Nasal cavity respiratory epithelium epithelial cell of viscerocranial mucosa (primary cell): ENCODE results near the gene CYP2F1. TPM values are rescaled to one million over a fixed set of nuclear protein-coding genes. Genes with fewer than 3 reads are reported as not detected.

ENCODE experiments used
- total RNA-seq: library from RNA; depleted of rRNA; stranded (reverse); fragments of >200 nt; gene quantifications from 2 replicates; pipeline ENCODE4 v1.2.3, GENCODE V29; 2014

CYP2F1 gene, protein sequence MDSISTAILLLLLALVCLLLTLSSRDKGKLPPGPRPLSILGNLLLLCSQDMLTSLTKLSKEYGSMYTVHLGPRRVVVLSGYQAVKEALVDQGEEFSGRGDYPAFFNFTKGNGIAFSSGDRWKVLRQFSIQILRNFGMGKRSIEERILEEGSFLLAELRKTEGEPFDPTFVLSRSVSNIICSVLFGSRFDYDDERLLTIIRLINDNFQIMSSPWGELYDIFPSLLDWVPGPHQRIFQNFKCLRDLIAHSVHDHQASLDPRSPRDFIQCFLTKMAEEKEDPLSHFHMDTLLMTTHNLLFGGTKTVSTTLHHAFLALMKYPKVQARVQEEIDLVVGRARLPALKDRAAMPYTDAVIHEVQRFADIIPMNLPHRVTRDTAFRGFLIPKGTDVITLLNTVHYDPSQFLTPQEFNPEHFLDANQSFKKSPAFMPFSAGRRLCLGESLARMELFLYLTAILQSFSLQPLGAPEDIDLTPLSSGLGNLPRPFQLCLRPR
- not detected in 2 replicates for total RNA-seq

DNA sequence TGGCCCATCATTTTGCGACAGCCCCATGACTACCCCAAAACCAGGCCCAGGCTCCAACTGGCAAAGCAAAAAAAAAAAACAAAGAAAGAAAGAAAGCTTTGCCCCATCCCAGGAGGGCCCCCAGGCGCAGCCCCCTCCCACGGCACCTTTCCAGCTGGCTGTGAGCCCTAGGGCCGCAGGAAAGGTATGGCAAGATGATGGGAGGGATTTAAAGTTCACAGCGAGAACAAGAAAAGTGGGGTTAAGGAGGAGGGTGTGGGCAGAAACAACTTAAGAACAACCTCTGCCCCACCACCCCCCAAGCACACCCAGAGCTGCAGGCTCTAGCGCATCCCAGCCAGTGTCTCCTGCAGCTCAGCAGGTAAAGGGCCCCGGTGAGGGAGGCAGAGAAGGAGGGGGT is at the start of gene CYP2F1:
Gene CYP2F1 (plus strand): TSS at position 301 of the 400 bp plus-strand sequence. CDS start 1,757 bp downstream, outside the sequence.

DNA sequence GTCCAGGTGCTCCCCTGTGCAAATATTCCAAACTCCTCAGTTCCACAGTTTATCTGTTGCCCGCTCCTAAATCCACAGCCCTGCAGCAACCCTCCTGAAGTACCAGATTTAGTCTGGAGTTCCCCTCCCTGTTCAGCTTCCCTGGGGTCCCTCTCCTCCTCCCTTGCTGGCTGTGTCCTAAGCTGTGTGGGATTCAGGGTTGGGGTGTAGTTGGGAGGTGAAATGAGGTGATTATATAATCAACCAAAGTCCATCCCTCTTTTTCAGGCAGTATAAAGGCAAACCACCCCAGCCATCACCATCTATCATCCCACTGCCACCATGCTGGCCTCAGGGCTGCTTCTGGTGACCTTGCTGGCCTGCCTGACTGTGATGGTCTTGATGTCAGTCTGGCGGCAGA is 26.1 kb upstream of the CYP2F1 start, which contains the start of gene CYP2A13:
Gene CYP2A13 (plus strand): TSS at position 301 of the 400 bp plus-strand sequence. CDS start 21 bp downstream, at position 322.

Other genes starting within 250 kb of the CYP2F1 start
- not detected in 2 replicates for gene CYP2A7, start 232.2 kb upstream of the CYP2F1 start, total RNA-seq
- gene CYP2B6, start 123.2 kb upstream of the CYP2F1 start, total RNA-seq = not detected in 2 replicates
- not detected in 2 replicates for gene CYP2A13, start 26.0 kb upstream of the CYP2F1 start, total RNA-seq
- gene CYP2S1, start 78.8 kb downstream of the CYP2F1 start, total RNA-seq = 19.5 and 44.2 TPM in 2 replicates
- 23.9 and 40.2 TPM in 2 replicates for gene AXL, start 104.8 kb downstream of the CYP2F1 start, total RNA-seq
- gene HNRNPUL1, start 149.9 kb downstream of the CYP2F1 start, total RNA-seq = 50.6 and 112 TPM in 2 replicates
- 10.3 and 18.2 TPM in 2 replicates for gene CCDC97, start 195.7 kb downstream of the CYP2F1 start, total RNA-seq
- gene TGFB1, start 239.5 kb downstream of the CYP2F1 start, total RNA-seq = 5.5 and 22.2 TPM in 2 replicates
- 1.3 and 1.7 TPM in 2 replicates for gene B9D2, start 249.7 kb downstream of the CYP2F1 start, total RNA-seq